GM19328 (cell line): ENCODE data around the gene TFF3.

Source experiments
- ATAC-seq: cut with Tn5 transposase; IDR thresholded peaks from one replicate; pipeline ENCODE4 v1.9.1; 2021; ENCODE audit warnings: mild to moderate bottlenecking, moderate library complexity; ENCODE audit not compliant: unreplicated experiment

TFF3 gene

DNA sequence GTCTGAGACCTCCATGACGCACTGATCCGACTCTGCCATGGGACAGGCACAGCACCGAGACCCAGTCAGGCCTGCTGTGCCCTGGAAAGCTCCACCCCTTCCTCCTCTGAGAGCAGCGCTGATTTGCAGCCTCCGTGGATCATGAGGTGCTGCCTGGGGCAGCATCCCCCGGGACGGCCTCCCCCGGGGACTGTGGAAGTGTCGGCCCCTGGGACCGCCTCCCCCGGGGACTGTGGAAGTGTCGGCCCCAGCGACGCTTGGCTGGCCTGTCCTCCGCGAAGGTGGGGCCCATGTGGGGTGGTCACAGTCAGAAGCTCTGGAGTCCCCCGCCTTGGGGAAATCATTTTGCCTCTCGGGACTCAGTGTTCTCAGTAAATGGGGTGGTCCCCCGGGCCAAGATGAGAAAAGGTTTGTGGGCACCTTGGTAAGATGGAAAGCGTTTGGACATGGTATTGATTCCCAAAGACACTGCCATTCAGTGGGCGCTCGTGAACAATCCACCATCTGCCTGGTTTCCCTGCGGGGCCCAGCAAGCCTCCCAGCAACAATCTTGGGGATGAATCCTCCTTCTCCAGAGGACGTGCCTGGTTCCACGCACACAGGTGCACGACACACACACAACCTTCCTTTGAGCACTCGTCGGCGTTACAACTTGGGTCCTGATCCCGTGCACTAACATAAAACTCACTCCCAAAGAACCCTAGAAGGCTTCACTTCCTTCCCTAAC lies 32.6 kb upstream of the TFF3 start:
- no peak for ATAC-seq

DNA sequence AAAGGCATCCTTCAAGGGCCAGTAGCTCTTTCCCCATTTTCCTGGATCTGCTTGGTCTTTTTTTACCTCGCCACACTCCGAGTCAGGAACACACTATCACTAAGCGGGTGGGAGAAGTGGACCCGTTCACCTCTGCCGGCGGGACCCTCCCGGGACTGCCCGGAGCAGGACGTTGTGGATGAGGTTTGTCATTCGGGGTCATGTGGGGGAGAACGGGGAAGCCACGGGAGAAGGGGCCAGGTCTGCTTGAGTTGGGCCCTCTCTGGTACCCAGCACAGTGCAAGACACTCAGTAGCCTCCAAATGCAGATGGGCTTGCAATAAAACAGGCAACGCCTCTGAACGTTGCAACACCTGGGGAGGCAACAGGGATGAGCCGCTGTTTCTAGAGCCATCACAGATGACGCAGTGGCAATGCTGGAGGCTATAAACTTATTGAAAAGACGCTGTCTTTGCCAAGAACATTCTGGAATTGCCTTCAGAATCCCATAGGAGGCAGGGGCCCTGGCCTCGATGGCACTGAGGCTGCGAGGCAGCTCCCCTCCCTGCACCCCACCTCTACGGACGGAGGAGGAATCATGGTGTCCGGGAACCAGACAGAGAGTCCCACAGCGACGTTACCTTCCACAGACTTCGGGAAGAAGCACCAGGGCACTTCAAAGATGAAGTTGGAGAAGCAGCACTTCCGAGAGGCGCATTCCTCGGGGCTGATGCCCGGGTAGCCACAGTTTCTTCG lies 31.8 kb upstream of the TFF3 start:
- no peak for ATAC-seq

DNA sequence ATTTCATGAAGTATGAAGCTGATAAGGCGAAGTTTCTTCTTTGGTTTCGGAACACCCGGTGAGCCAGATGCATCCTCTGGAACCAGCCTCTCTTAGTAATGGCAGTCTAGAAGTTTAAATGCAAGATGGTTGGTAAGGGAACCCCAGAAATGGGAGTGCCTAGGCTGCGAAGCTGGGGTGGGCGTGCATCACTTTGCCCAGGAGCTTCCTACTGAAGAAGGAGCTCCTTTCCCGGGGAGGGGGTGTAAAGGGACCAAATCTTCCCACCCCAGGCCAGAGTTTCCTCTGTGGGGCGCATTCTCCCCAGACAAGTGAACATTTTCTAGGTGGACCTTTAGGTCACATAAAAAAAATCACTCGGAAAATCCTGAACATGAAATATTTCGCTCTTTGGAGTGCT lies 31.2 kb upstream of the TFF3 start:
- no peak for ATAC-seq

DNA sequence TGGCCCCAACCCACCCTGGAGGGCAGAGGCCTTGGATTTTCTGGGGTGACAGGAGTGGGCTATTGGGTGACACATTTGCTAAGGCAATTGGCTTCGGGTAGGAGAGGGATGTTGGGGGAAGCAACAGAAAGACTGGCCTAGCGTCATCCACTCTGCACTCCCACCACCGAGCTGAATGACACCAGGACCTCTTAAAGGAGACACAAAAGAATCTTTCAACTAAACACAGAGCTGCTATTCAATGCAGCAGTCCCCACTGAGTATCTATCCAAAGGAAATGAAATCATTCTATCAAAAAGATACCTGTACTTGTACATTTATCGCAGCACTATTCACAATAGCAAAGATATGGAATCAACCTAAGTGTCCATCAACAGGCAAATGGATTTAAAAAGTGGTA lies 29.4 kb upstream of the TFF3 start:
- ATAC-seq, result no peak

DNA sequence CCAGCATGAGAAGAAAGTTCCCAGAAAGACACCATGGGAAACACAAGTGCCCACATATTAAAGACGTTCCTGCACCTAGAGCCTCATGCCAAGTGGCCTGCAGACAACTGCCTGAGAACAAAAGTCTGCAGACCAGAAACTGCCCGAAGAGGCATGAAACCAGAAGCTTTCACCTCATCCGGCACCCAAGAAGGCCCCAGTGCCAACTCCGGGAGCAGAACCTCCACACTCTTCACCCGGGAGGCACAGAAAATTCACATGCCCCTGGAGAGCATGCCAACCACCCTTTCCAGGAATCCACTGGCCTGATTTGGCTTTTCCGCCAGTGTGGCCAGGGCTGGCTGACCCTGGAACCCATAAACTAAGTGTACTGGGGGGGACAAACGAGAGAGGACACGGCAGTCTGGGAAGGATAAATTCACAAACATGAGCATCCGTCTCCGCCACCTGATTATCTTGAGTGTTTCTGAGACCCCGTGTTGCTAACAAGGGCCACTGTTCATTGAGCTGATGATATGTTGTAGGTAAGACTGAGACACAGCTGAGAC lies 28.8 kb upstream of the TFF3 start:
- ATAC-seq, result no peak

DNA sequence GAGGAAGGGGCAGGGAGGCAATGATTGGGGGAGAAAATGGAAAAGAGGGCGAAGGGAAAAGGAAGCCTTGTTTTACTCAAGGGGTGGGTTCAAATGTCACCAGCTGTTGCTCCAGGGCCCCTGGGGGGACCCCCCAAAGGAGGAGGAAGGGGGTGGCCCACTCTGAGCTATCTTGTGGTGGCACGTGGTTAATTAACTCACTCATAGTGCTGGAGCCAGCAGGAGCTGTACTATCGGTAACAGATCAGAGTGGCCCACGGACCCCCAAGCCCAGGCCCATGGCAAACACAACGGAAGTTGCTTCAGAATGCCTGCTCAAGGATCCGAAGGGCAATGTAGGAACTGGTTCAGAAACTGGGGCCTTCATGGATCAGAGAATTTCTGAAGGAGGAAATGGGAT lies 28.3 kb upstream of the TFF3 start:
- ATAC-seq, result no peak

DNA sequence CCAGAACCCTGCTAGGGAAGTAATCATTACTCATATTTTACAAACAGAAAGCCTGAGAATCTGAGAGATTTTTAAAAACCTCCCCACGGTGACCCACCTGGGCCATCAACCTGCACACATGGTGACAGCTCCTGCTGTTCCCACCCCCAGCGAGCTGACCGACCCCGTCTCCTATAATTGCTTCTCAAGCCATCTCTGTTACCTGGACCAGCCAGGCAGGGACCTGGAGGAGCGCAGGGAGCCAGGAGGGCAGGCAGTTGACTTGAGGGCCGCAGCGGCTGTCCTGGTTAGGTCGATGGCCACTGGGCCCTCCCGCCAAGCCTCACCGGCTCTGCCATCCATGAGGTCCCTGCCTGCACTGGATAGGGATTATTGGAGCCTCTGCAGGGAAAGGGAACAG lies 27.9 kb upstream of the TFF3 start:
- ATAC-seq, result no peak

DNA sequence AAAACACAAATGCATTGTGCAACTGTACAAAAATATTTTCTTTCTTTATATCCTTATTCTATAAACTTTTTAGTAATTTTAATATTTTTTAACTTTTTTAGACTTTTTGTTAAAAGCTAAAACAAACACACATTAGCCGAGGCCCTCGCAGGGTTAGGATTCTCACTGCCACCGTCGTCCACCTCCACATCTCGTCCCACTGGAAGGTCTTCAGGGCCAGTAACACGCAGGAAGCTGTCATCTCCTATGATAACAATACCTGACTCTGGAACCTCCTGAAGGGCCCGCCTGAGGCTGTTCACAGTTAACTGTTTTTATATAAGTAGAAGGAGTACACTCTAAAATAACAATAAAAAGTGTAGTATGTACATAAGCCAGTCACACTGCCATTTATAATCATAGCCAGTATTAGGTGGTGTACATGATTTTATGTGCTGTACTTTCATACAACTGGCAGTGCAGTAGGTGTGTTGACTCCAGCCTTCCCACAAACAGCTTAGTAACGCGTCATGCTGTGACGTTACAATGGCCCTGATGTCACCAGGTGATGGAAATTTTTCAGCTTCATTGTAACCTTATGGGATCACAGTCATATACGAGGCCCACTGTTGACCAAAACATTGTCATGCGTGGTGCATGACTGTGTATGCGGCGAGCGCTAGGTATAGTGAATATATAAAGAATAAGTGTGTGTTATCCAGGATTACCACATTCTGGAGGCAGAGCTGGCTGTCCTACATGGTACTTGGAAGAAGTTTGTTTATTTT lies 26.8 kb upstream of the TFF3 start:
- no peak for ATAC-seq

DNA sequence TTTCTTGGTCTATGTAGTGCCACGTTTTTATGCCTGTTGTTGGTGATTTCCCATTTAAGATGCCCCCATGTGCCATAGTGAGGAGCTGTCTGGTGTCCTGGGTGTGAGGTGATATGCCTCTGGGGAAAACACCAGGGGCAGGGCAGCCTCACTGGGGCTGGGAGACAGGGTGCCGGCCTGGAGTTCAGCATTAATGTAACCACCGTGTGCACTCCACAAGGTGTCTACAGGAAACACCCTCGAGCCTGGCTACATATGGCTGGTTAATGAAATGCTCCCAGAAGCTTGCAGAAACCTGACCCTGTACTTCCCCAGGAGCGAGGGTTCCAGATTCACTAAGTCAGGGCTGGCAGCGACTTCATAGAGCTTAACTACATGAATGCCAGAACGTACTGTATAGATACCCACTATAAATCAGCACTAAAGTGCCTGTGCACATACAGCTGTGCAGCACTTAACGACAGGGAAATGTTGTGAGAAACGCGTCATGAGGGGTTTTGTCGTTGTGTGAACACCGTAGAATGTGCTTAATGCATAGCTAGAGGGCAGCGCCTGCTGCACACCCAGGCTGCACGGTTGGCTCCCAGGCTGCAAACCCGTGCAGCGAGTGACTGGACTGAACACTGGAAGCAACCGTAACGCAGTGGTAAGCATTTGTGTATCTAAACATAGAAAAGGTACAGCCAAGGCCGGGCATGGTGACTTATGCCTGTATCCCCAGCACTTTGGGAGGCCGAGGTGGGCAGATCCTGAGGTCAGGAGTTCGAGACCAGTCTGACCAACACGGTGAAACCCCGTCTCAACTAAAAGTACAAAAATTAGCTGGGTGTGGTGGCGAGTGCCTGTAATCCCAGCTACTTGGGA lies 25.2 kb upstream of the TFF3 start:
- ATAC-seq, result no peak

DNA sequence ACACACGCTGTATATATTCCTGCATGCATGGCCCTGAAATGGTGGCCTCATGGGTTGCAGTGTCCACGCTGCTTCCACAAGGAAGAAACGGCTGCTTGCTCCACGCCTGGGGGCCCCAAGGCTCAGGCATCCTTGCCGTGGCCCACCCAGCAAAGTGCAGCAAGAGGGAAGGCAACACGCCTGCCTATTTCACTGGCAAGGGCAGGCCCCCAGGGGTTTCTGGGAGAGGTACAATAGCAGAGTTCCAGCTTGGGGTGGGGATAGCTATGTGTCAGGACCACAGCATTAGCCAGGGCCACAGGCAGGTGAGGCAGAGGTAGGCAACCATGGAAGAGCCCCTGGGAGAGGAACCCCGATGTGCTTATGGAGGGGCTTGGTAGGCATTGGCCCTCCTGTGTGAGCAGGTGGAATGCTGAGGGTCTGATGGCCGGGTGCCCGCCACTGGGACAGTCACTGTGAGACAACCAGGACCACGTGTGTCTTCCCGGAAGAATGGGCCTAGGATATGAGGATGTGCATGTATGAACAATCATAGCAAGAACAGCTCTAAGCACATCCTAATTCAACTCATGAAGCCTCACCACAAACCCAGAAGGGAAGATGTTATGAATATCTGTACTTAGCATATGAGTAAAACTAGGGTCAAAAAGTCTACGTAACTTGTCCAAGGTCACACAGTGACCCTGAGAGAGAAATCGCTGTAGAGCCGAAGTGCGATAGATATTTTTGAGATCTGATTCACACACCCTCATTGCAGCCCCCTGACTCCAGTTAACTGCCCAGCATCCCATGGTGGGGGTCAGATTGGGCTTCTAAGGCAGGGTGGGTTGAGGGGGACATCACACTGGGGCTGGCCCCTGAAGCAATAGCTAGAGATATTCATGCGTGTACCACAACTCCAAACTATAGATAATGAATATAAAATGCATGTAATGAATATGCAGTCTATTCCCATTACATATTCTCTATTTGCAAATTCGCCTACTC lies 23.8 kb upstream of the TFF3 start:
- no peak for ATAC-seq

DNA sequence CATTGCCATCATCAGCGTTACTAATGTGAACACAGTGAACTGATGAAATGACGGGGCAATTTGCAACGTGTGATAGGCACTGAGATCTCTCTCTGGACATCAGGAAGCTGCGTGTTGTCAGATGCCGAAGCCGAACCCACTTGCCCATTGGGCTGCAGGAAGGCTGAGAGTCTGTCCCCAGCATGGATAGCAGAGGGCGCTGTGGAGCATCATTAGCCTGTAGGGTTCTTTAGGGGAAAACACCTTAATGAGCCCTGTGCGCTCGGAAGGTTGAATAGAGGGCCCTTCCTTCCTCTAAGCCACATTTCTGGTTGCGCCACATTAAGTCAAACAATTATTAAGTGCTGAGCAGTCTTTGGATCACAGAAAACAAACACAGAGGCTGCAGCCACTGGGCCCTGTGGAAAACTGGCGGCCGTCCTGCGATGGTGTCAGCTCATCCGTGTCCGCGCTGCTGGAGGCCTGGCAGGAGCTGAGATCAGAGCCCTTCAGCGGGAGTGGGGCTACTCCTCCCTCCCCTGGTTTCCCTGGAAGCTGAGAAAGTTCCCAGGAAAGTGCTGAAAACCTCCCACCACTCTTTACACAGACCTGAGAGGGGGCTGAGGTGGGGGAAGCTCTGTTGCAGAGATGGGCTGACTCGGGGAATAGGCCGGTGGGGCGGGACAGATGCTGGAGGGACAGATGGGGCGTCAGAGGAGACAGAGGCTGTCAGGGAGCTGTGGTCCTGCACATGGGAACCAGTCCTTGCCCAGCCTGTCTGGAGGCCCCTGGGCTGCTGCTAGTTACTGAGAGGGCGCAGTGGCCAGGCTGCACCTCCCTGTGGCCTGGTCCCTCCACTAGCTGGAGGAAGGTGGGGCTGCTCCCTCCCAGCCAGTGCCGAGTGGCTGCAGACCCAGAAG lies 22.9 kb upstream of the TFF3 start:
- ATAC-seq, result no peak

DNA sequence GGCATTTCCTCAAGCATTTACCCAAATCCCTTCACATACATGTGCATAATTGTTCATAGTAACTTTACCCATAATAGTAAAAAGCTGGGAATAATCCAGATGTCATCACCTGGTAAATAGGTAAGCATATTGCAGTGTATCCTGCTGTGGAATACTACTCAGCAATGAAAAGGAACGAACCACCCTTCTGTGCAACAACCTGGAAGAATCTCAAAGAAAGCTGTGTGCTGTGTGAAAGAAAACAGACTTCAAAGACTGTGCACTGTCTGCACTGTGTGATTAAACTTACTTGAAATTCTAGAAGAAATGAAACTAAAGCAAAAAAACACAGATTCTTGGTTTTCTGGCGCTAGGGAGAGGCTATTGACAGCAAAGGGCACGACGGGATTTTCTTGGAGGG lies 22.1 kb upstream of the TFF3 start:
- no peak for ATAC-seq

DNA sequence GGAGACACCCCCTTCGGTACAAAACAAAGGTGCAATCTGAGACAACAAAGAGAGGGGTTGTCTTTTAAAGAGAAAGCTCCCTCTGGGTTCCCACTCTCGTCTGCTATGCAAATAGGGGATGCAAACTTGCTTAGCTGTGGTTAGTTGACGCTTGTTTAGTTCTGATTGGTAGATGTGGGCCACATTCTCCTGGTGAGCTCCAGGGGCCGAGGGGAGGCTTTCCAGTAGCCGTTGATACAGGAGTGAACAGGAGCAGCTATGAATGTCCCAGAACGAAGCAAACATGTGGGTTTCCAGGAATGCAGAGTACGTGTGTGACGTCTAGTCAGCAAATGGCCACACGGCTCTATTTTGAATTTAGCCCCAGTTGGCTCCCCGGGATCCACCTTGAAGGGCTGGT lies 20.8 kb upstream of the TFF3 start:
- no peak for ATAC-seq

DNA sequence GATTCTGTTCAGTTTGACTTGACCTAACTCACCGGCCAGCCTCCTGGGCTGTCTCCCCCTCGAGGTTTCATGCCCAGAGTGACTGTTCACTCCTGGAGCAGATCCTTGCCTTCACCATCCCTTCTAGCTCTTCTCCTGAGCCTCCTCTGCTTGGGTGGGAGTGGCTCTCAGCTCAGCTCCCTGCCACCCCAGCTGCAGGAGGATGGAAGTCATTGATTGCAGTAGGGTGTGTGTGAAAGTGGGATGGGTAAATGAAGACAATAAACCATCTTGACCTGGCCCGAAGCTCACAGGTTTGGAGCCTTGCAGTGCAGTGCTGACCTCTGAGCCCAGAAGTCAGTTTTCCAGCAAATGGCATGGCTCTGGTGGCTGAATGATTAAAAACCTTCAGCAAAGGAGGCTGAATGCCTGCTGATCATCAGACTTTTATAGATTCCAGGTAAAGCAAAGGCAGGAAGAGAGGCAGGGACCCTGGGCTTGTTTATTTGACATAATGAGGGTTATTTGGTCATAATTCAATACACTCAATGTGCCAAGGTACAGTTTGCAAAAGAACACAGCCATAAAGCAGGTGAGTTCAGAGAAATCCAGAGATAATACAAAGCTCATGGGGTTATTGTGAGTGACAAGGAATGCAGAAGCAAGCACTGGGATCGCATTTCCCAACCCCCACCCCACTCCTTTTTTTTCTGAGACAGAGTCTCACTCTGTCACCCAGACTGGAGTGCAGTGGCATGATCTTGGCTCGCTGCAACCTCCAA lies 17.5 kb upstream of the TFF3 start:
- ATAC-seq, result no peak

DNA sequence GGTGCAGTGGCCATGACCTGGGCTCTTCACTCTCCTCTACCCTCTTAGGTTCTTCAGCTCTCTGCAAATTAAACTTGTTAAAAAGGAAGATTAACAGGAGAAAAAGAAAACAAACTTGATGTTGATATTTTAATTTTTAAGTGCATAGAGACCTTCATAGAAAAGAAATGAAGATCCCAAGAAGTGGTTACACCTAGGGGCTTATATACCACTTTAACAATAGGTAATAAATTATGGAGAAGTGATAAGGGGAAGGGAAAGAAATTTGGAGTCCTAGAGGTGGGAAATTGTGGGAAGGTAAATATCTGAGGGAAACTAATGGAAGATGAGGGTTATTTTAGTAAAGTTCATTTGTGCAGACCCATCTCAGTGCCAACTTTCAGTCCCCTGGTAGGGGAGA lies 16.5 kb upstream of the TFF3 start:
- no peak for ATAC-seq

DNA sequence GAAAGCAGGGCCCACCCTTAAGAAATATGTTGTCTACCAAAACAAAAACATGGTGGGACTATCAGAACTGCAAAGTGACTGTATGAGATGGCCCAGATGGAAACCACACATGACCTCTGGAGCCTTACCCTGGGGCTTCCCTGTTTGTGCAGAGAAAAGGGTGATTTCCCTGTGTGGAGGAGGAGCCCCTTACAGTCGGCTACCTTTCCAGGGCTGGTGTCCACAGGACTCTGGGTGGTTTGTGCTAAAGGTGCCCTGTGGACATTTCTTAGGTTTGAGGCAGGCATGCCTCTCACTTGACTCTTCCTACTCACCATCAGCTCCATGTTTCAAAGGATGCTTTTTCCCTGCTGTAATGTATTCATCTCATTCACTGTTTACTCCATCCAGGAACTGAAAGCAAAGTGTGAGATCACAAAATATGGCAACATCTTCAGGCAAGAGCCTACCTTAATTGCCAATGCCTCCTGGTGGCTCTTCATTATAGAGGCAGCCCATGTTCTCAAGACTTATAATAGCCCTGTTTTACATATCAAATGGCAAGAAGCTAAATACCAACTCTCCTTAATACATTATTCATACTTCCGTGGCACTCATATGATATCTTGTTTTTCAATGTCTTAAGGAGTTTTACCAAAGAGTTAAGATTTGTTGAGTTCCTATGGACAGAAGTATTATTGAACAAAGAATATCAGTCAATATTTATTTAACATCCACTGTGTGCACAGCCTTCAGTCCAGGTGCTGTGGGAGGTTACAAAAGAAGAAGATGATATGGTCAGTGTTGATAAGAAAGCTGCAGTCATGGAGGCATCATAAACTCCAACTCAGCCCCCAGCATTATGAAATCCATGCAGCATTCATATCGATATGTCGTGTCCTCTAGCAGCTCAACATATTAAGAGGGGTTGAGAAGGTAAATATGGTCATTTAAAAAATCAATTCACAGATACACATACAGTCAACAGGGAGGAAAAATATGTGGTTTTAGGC lies 15.5 kb upstream of the TFF3 start:
- ATAC-seq, result no peak

DNA sequence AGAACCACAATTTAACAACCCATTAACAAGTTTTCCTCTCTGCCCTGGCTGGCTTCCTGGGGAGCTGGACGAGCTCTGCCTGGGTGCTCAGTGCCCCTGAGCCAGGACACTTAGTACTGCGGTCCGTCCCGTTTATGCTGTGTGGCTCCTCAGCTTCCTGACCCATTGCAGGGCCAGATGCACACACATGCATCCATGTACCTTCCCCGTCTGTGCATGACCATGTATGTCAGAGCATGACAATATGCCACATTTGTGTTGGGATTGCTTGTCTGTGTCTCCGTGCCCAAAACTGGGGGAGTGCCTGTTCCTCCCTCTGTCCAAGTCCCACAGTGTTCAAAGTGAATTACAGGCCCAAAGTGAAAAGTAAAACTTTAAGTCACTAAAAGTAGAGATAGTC lies 9.7 kb upstream of the TFF3 start:
- ATAC-seq, result no peak
